Thoracic aorta (tissue), 2 donors: Measurements from ENCODE around the gene LUZP2. TPM values are rescaled to one million over a fixed set of nuclear protein-coding genes. Genes with fewer than 3 reads are reported as not detected.

Experiments
- ATAC-seq: fragments of 150-250 bp; one replicate; pipeline ENCODE4 v1.8.0; 2017; ENCODE audit warnings: low read depth; ENCODE audit not compliant: insufficient number of reproducible peaks, low FRiP score
- DNase-seq: peaks from one replicate; pipeline ENCODE4 v3.0.0-alpha.2; 2020; ENCODE audit warnings: low spot score
- H3K27ac ChIP-seq, 2 donors: fragments of 200-600 bp; sonication (generic); 1 replicate in 1 of 2; 2 replicates in 1 of 2; pipeline ENCODE4 v1.5.1; 2016; ENCODE audit warnings: mild to moderate bottlenecking in 2 of 2, moderate library complexity in 2 of 2
- H3K27me3 ChIP-seq: fragments of 200-600 bp; sonication (generic); replicated peaks from 2 replicates; pipeline ENCODE4 v1.6.0; 2016; ENCODE audit warnings: mild to moderate bottlenecking; ENCODE audit not compliant: insufficient read depth
- H3K36me3 ChIP-seq: fragments of 200-600 bp; sonication (generic); one replicate; pipeline ENCODE4 v1.5.1; 2016
- H3K4me1 ChIP-seq, 2 donors: fragments of 200-600 bp; sonication (generic); 1 replicate in 1 of 2; 2 replicates in 1 of 2; pipeline versions ENCODE4 v1.5.1 to v1.6.0; 2016; ENCODE audit warnings: low read depth in 2 of 2, mild to moderate bottlenecking in 1 of 2; ENCODE audit not compliant: control insufficient read depth in 1 of 2
- H3K4me3 ChIP-seq: fragments of 200-600 bp; sonication (generic); 2 replicates; pipeline ENCODE4 v1.5.1; 2016; ENCODE audit warnings: mild to moderate bottlenecking
- H3K9me3 ChIP-seq: fragments of 200-600 bp; sonication (generic); 2 replicates; pipeline ENCODE4 v1.5.1; 2016
- total RNA-seq, 2 donors: library from RNA; depleted of rRNA; stranded (reverse); fragments of >200 nt; gene quantifications; one replicate each; pipeline versions ENCODE4 v1.1.0 to v1.2.3, GENCODE V29; 2016
- TF ChIP-seq, protein P1 (sequence below): fragments of 200-600 bp; sonication (generic); IDR thresholded peaks from one replicate; pipeline ENCODE4 v1.5.1; 2019; ENCODE audit warnings: antibody characterized with exemption

The LUZP2 gene
- total RNA-seq, 2 donors from 2014 or later: 0.41 TPM; not detected in 1

DNA sequence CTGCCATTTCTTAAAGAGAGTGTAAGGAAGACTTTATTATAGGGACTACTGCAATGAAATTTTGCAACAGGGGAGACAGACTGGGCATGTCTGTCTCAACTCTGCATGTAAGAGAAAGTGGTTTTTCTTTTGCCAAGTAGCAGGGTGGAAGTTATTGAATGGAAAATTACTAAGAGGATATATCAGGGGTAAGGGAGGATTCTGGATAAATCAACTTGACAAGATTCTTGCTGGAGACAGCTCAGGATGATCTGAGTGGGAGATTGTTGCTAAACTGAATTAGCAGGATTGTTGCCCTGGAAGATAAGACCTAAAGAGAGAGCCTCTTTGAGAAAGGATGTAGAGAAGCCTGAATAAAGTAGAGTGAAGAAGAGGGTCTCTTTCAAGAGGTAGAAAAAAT is 145.8 kb downstream of the LUZP2 start:
- no peaks in the 10 kb centered on the region for H3K27me3 ChIP-seq
- no peak for ATAC-seq

DNA sequence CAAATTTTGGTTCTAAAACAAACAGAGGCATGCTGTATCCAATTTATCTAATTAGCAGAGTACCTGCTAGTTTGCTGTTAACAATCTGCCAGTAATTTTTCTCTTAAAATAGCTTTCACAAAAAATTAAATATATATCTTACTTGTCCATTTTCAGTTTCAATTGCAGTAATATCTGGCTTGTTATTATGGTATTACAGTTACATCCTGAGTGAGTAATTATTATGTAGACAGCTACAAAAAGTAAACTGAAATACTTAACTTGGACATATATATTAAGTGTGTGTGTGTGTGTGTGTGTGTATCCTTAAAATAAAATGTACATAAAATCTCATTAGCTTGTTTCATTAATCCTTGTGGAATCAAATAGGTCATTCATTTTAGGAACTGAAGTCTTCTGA is 148.7 kb downstream of the LUZP2 start:
- DNase-seq: no peak
- H3K9me3 ChIP-seq: no peaks in the 10 kb centered on the region
- H3K27me3 ChIP-seq: no peaks in the 10 kb centered on the region
- no peaks in the 10 kb centered on the region for H3K36me3 ChIP-seq
- TF ChIP-seq, protein P1, sequence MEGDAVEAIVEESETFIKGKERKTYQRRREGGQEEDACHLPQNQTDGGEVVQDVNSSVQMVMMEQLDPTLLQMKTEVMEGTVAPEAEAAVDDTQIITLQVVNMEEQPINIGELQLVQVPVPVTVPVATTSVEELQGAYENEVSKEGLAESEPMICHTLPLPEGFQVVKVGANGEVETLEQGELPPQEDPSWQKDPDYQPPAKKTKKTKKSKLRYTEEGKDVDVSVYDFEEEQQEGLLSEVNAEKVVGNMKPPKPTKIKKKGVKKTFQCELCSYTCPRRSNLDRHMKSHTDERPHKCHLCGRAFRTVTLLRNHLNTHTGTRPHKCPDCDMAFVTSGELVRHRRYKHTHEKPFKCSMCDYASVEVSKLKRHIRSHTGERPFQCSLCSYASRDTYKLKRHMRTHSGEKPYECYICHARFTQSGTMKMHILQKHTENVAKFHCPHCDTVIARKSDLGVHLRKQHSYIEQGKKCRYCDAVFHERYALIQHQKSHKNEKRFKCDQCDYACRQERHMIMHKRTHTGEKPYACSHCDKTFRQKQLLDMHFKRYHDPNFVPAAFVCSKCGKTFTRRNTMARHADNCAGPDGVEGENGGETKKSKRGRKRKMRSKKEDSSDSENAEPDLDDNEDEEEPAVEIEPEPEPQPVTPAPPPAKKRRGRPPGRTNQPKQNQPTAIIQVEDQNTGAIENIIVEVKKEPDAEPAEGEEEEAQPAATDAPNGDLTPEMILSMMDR: no peak
- H3K4me1 ChIP-seq: no peaks in the 10 kb centered on the region
- H3K27ac ChIP-seq: no peak overlapping the region
- H3K4me3 ChIP-seq: no peak overlapping the region
- ATAC-seq: no peak

More for the DNA sequence above, 145.8 kb downstream of the LUZP2 start:
- H3K27ac ChIP-seq: no peak overlapping the region
- no peak overlapping the region for H3K4me3 ChIP-seq
- no peaks in the 10 kb centered on the region for H3K9me3 ChIP-seq
- H3K36me3 ChIP-seq: no peaks in the 10 kb centered on the region
- DNase-seq: no peak
- no peaks in the 10 kb centered on the region for H3K4me1 ChIP-seq
- TF ChIP-seq, protein P1: no peak

DNA sequence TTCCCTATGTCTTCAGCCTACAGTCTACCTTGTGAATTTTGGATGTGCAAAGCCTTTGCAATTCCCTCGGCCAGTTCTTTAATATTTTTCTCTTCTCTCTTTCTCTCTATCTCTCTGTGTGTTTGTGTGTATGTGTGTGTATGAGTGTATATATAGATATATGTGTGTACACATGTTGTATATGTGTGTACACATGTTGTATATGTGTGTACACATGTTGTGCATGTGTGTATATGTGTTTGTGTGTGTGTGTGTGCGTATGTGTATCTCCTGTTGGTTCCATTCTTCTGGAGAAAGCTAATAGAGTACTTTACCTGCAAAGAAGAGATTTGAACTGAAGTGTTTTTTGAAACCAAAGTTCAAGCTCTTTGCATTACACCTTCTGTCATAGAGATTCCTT is 155.0 kb downstream of the LUZP2 start:
- DNase-seq: no peak

DNA sequence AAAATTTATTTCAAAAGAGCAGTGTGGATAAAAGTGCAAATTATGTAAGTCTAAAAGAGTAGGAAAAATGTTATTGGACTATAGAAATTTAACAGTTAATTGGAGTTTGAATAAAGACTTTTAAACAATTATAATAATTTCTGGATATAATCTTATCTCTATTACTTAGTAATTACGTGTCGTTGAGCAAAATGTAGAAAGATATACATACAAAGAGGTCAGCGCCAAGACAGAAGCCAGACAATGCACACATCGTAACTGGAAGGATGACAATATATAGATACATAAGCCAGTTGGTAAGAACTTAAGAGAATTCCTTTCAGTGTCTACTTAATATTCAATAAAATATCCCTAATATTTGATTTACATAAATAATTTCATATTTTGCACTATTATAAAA is 157.0 kb downstream of the LUZP2 start:
- ATAC-seq (no peak), DNase-seq (no peak)
- H3K27me3 ChIP-seq: no peaks in the 10 kb centered on the region
- no peak overlapping the region for H3K4me3 ChIP-seq
- no peaks in the 10 kb centered on the region for H3K4me1 ChIP-seq
- no peak overlapping the region for H3K27ac ChIP-seq
- TF ChIP-seq, protein P1: no peak
- H3K36me3 ChIP-seq: no peaks in the 10 kb centered on the region
- H3K9me3 ChIP-seq: no peaks in the 10 kb centered on the region

More for the DNA sequence above, 155.0 kb downstream of the LUZP2 start:
- H3K9me3 ChIP-seq: no peaks in the 10 kb centered on the region
- no peaks in the 10 kb centered on the region for H3K27me3 ChIP-seq
- no peaks in the 10 kb centered on the region for H3K36me3 ChIP-seq
- H3K27ac ChIP-seq: no peak overlapping the region
- H3K4me3 ChIP-seq: no peak overlapping the region
- ATAC-seq: no peak
- TF ChIP-seq, protein P1: no peak
- H3K4me1 ChIP-seq: no peaks in the 10 kb centered on the region

DNA sequence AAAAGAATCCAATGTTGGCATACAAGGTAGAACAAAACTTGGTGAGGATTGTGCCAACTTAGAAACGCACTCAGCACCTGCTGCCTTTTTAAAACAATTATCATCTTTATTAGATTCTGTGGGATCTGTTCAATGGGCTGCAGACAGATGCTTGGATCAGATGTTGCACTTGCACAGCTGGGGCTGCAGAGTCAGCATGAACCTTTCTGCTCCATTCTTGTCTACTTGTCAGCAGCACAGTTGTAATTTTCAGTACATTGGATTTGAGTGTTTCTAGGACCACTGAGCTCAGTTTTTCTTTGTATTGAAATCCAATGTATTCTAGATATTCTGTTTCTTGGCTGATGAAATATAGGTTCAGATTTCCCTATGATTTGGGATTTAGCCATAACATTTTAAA is 164.5 kb downstream of the LUZP2 start:
- H3K9me3 ChIP-seq: no peaks in the 10 kb centered on the region
- DNase-seq: no peak
- H3K4me1 ChIP-seq: no peaks in the 10 kb centered on the region
- H3K27me3 ChIP-seq: no peaks in the 10 kb centered on the region
- no peak overlapping the region for H3K4me3 ChIP-seq
- ATAC-seq: no peak
- H3K27ac ChIP-seq: no peak overlapping the region
- TF ChIP-seq, protein P1: no peak
- no peaks in the 10 kb centered on the region for H3K36me3 ChIP-seq
